Suprapubic skin (tissue), 4 donors: Measurements from ENCODE around the gene GCNT2. TPM values are rescaled to one million over a fixed set of nuclear protein-coding genes. Genes with fewer than 3 reads are reported as not detected.
"Not testable (repeated sequence)": the region's sequence is repeated elsewhere in the genome, so short reads cannot be mapped to it uniquely, and the experiment has no call there.

Experiments used
- DNase-seq, 2 donors: peaks; one replicate each; pipeline ENCODE4 v3.0.0-alpha.2; 2019; ENCODE audit warnings: low spot score in 2 of 2
- H3K27ac ChIP-seq: fragments of 200-600 bp; sonication (generic); one replicate; pipeline ENCODE4 v1.5.1; 2019
- H3K27me3 ChIP-seq: fragments of 200-600 bp; sonication (generic); one replicate; pipeline ENCODE4 v1.5.1; 2019
- H3K36me3 ChIP-seq: fragments of 200-600 bp; sonication (generic); one replicate; pipeline ENCODE4 v1.5.1; 2019
- H3K4me1 ChIP-seq: fragments of 200-600 bp; sonication (generic); one replicate; pipeline ENCODE4 v1.5.1; 2019
- H3K4me3 ChIP-seq: fragments of 200-600 bp; sonication (generic); one replicate; pipeline ENCODE4 v1.5.1; 2019; ENCODE audit warnings: mild to moderate bottlenecking
- H3K9me3 ChIP-seq: fragments of 200-600 bp; sonication (generic); one replicate; pipeline ENCODE4 v1.5.1; 2019
- EP300 ChIP-seq: sonication (generic); formaldehyde crosslinking; IDR thresholded peaks from one replicate; pipeline ENCODE4 v1.6.1; 2017; ENCODE audit warnings: antibody characterized with exemption
- POLR2A ChIP-seq, 2 donors: fragments of 450-650 bp; IDR thresholded peaks; one replicate each; pipeline ENCODE4 v1.6.1; 2017; ENCODE audit warnings: antibody characterized with exemption in 2 of 2, mild to moderate bottlenecking in 2 of 2, moderate library complexity in 2 of 2
- POLR2AphosphoS5 ChIP-seq, 3 donors: sonication (generic); formaldehyde crosslinking; IDR thresholded peaks; one replicate each; pipeline ENCODE4 v1.6.1; 2017; ENCODE audit warnings: antibody characterized with exemption in 3 of 3
- WGBS: methylation state at CpG from one replicate; pipeline ENCODE4 v1.1.5; 2018; 5-methylcytosine and 5-hydroxymethylcytosine counted together
- total RNA-seq, 4 donors: library from RNA; depleted of rRNA; stranded (reverse); fragments of >200 nt; gene quantifications; one replicate each; pipeline ENCODE4 v1.1.0, GENCODE V29; 2016
- TF ChIP-seq, protein P1 (sequence below), 2 donors: fragments of 200-600 bp in 1 of 2; fragments of 450-650 bp in 1 of 2; sonication (generic) in 1 of 2; IDR thresholded peaks; one replicate each; pipeline ENCODE4 v1.5.1; 2016 to 2019; ENCODE audit warnings: antibody characterized with exemption in 2 of 2, mild to moderate bottlenecking in 1 of 2, moderate library complexity in 1 of 2

Gene GCNT2
- total RNA-seq, 4 donors from 2014 or later = 8.0 to 37.4 (median 14.4) TPM

DNA sequence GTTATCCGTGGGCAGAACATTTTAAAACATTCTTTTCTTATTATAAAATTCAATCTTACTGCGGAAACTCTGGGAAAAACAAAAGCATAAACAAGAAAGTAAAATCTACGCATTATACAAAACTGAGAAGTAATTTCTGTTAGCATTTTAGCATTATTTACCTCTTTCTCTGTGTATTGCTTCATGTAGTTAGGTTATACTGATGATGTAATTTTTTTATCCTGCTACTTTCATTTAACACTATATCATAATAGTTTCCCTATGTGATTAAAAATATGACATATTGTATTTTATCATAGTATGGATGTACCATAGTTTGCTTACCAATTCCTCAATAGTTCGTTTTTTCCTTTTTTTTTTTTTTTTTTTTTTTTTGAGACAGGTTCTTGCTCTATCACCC lies 4.2 kb upstream of the GCNT2 start:
- no peak overlapping the region for H3K27ac ChIP-seq
- no peaks in the 10 kb centered on the region for H3K9me3 ChIP-seq
- H3K4me3 ChIP-seq = no peak overlapping the region
- DNase-seq = no peak
- H3K4me1 ChIP-seq = peaks cover 15% of the 10 kb centered on the region
- TF ChIP-seq POLR2A (IDR thresholded peaks at IDR 0.05) (no peak), POLR2AphosphoS5 (IDR thresholded peaks at IDR 0.05) (no peak), EP300 (no peak)
- TF ChIP-seq, protein P1, sequence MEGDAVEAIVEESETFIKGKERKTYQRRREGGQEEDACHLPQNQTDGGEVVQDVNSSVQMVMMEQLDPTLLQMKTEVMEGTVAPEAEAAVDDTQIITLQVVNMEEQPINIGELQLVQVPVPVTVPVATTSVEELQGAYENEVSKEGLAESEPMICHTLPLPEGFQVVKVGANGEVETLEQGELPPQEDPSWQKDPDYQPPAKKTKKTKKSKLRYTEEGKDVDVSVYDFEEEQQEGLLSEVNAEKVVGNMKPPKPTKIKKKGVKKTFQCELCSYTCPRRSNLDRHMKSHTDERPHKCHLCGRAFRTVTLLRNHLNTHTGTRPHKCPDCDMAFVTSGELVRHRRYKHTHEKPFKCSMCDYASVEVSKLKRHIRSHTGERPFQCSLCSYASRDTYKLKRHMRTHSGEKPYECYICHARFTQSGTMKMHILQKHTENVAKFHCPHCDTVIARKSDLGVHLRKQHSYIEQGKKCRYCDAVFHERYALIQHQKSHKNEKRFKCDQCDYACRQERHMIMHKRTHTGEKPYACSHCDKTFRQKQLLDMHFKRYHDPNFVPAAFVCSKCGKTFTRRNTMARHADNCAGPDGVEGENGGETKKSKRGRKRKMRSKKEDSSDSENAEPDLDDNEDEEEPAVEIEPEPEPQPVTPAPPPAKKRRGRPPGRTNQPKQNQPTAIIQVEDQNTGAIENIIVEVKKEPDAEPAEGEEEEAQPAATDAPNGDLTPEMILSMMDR (IDR thresholded peaks at IDR 0.05) = no peak
- 89% methylated on average over 4 of the region's 4 CpGs for WGBS
- H3K27me3 ChIP-seq = no peaks in the 10 kb centered on the region
- H3K36me3 ChIP-seq = no peaks in the 10 kb centered on the region

DNA sequence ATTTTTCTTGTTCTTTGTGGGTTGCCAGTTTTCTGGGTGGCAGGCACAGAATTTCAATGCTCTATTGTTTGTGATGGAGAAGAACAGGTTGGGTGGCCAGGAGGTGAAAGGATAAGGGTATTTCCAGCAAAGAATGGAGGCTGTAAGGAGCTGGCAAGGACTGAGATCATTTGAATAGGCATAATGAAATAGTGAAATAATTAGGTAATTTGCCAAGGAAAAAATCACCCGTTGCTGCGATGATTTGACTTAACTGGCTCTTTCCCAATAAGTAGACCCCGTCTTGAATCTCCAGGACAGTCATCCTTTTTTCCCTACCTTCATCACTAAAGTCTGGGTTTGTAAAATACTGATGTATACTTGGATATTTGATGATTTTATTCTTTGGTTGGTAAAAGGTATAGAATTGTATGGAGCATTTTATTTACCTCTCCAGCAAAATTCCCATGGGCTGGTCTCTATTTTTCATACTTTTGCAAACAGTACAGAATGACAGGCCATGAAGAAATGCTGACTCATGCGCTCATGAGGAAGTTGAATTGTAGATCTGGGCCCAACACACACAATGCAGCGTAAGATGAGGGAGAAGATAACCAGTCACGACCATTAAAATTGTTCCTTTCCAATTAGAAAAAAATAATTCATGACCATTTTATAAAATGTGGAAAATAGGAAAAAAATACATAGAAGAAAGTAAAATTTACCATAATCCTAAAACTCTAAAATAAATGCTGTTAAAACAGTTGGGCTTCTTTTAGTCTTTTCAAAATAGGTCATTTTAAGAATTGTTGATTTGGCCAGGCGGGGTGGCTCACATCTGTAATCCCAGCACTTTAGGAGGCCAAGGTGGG lies 2.4 kb upstream of the GCNT2 start:
- TF ChIP-seq POLR2AphosphoS5 (IDR thresholded peaks at IDR 0.05) (no peak), EP300 (no peak), POLR2A (IDR thresholded peaks at IDR 0.05) (no peak)
- TF ChIP-seq, protein P1 (IDR thresholded peaks at IDR 0.05) = no peak
- Histone ChIP-seq H3K4me3 (no peak overlapping the region), H3K27ac (peak overlapping the region; percentile 31), H3K27me3 (no peaks in the 10 kb centered on the region), H3K4me1 (peaks cover 15% of the 10 kb centered on the region), H3K9me3 (no peaks in the 10 kb centered on the region), H3K36me3 (no peaks in the 10 kb centered on the region)
- 48% methylated on average over 7 of the region's 7 CpGs for WGBS
- DNase-seq = no peak

DNA sequence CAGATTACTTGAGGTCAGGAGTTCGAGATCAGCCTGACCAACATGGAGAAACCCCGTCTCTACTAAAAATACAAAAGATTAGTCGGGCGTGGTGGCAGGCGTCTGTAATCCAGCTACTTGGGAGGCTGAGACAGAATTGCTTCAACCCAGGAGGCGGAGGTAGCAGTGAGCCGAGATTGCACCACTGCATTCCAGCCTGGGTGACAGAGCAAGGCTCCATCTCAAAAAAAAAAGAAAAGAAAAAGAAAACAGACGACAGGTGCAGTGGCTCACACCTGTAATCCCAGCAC lies 1.8 kb upstream of the GCNT2 start:
- not testable (repeated sequence) for H3K4me3 ChIP-seq, H3K36me3 ChIP-seq, H3K27ac ChIP-seq, DNase-seq, H3K9me3 ChIP-seq, H3K27me3 ChIP-seq
- H3K4me1 ChIP-seq = peaks cover 15% of the 10 kb centered on the region
- 84% methylated on average over 8 of the region's 8 CpGs for WGBS

DNA sequence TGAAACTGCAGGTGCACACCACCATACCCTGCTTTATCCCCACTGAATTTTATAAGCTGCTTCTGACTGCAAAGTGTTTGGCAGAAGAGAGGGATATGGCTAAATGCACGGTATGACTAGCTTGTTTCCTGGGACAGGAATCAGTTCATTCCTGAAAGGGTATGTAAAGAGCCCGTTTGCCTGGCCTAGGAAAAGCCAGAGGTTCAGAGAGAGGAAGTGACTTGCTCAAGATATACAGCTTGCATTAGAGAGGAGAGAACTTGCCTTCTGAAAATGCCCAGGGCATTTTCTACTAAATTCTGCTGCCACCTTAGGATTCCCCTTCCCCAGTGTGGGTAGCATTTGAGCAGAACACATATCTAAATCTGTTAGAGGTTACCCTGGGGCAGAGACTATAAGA lies 683 bp upstream of the GCNT2 start:
- Histone ChIP-seq H3K27me3 (no peaks in the 10 kb centered on the region), H3K4me3 (no peak overlapping the region), H3K9me3 (no peaks in the 10 kb centered on the region), H3K27ac (peak overlapping the region; percentile 43), H3K36me3 (no peaks in the 10 kb centered on the region), H3K4me1 (peaks cover 15% of the 10 kb centered on the region)
- TF ChIP-seq POLR2A (IDR thresholded peaks at IDR 0.05) (no peak), EP300 (no peak), POLR2AphosphoS5 (IDR thresholded peaks at IDR 0.05) (no peak)
- TF ChIP-seq, protein P1 (IDR thresholded peaks at IDR 0.05) = no peak
- DNase-seq = no peak
- 23% methylated on average over 2 of the region's 2 CpGs for WGBS

DNA sequence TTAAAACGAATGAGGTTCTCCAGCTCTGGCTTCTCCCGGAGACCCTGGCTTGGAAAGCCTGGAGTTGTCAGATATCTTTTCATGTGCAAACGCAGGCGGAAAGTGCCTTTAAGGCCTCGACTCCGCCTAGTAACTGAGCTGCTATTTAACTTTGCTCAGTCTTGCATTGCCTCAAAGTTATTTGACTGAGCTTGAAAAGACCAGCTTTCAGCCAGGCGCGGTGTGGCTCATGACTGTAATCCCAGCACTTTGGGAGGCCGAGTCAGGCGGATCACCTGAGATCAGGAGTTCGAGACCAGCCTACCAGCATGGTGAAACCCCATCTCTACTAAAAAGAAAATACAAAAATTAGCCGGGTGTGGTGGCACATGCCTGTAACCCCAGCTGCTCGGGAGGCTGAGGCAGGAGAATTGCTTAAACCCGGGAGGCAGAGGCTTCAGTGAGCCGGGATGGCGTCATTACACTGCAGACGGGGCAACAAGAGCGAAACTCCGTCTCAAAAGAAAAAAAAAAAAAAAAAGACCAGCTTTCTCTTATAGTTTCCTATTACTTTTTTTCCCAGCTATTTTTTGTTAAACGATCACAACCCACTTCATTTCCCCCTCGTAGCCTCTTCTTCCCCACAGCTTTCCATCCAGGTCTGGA lies 1.9 kb downstream of the GCNT2 start:
- DNase-seq = no peak
- WGBS = 49% methylated on average over 18 of the region's 21 CpGs
- no peak overlapping the region for H3K4me3 ChIP-seq
- TF ChIP-seq EP300 (no peak), POLR2AphosphoS5 (IDR thresholded peaks at IDR 0.05) (no peak), POLR2A (IDR thresholded peaks at IDR 0.05) (no peak)
- TF ChIP-seq, protein P1 (IDR thresholded peaks at IDR 0.05) = no peak
- peak overlapping the region; percentile 43 for H3K27ac ChIP-seq
- H3K27me3 ChIP-seq = no peaks in the 10 kb centered on the region
- H3K9me3 ChIP-seq = no peaks in the 10 kb centered on the region
- H3K4me1 ChIP-seq = peaks cover 18% of the 10 kb centered on the region
- no peaks in the 10 kb centered on the region for H3K36me3 ChIP-seq
